Bronchial epithelial cell (primary cell): ENCODE measurements around the gene GNB1L. TPM values are rescaled to one million over a fixed set of nuclear protein-coding genes. Genes with fewer than 3 reads are reported as not detected.

Source experiments
- DNase-seq: peaks from one replicate; pipeline ENCODE4 v3.0.0-alpha.2; 2010; ENCODE audit warnings: low read depth
- FAIRE-seq: peaks from 2 replicates; lab custom pipeline; 2011; peaks lifted over from hg19 to GRCh38; lab: Jason Lieb, UNC
- H3K27me3 ChIP-seq: 2 replicates; pipeline ENCODE4 v1.5.1; 2011; ENCODE audit warnings: low read length; ENCODE audit not compliant: control insufficient read depth, insufficient read depth
- H3K36me3 ChIP-seq: 2 replicates; pipeline ENCODE4 v1.5.1; 2011; ENCODE audit warnings: low read length; ENCODE audit not compliant: control insufficient read depth, insufficient read depth
- H3K4me3 ChIP-seq: 2 replicates; pipeline ENCODE4 v1.5.1; 2011; ENCODE audit warnings: mild to moderate bottlenecking, low read depth, low read length, control low read depth
- CTCF ChIP-seq: IDR thresholded peaks from 2 replicates; pipeline ENCODE4 v1.5.1; 2011; ENCODE audit warnings: mild to moderate bottlenecking, moderate library complexity, low read length, control low read depth, inconsistent platforms; ENCODE audit not compliant: insufficient read depth, severe bottlenecking
- total RNA-seq: library from RNA; depleted of rRNA; stranded (reverse); fragments of >200 nt; gene quantifications from 2 replicates; pipeline ENCODE4 v1.2.1, GENCODE V29; 2014

GNB1L gene
- total RNA-seq, 1 donor from 2014 or later, result 7.6 TPM

GRCh38 chr22:19806213-19807160 is 48.2 kb downstream of the GNB1L start:
- peak; percentile 18 for FAIRE-seq
- no peak for TF ChIP-seq CTCF
- no peak overlapping the region for H3K4me3 ChIP-seq
- DNase-seq, result peak; percentile 87
- no peaks in the 10 kb centered on the region for H3K27me3 ChIP-seq
- H3K36me3 ChIP-seq, result no peaks in the 10 kb centered on the region

GRCh38 chr22:19805821-19806212 is 48.9 kb downstream of the GNB1L start:
- TF ChIP-seq CTCF, result no peak
- Histone ChIP-seq H3K4me3 (no peak overlapping the region), H3K27me3 (no peaks in the 10 kb centered on the region), H3K36me3 (no peaks in the 10 kb centered on the region)
- DNase-seq, result peak; percentile 33
- no peak for FAIRE-seq

GRCh38 chr22:19803736-19804267 is 50.9 kb downstream of the GNB1L start:
- Histone ChIP-seq H3K36me3 (no peaks in the 10 kb centered on the region), H3K4me3 (no peak overlapping the region), H3K27me3 (no peaks in the 10 kb centered on the region)
- DNase-seq (no peak), FAIRE-seq (no peak)
- no peak for TF ChIP-seq CTCF

GRCh38 chr22:19802894-19803735 is 51.6 kb downstream of the GNB1L start:
- no peak for DNase-seq
- peak; percentile 32 for FAIRE-seq
- Histone ChIP-seq H3K36me3 (no peaks in the 10 kb centered on the region), H3K4me3 (no peak overlapping the region), H3K27me3 (no peaks in the 10 kb centered on the region)
- TF ChIP-seq CTCF, result no peak

GRCh38 chr22:19802001-19802893 is 52.4 kb downstream of the GNB1L start:
- FAIRE-seq, result no peak
- DNase-seq, result no peak
- TF ChIP-seq CTCF, result no peak
- Histone ChIP-seq H3K4me3 (no peak overlapping the region), H3K36me3 (no peaks in the 10 kb centered on the region), H3K27me3 (no peaks in the 10 kb centered on the region)
